Stimulated activated CD4-positive, alpha-beta T cell treated with anti-CD3 and anti-CD28 coated beads, Interleukin-15, amount 100 ng/mL, for 24 hours (primary cell): ENCODE results near the gene CRACR2B.

Experiments used
- DNase-seq: peaks from one replicate; pipeline ENCODE4 v3.0.0-alpha.2; 2020

The CRACR2B gene

DNA sequence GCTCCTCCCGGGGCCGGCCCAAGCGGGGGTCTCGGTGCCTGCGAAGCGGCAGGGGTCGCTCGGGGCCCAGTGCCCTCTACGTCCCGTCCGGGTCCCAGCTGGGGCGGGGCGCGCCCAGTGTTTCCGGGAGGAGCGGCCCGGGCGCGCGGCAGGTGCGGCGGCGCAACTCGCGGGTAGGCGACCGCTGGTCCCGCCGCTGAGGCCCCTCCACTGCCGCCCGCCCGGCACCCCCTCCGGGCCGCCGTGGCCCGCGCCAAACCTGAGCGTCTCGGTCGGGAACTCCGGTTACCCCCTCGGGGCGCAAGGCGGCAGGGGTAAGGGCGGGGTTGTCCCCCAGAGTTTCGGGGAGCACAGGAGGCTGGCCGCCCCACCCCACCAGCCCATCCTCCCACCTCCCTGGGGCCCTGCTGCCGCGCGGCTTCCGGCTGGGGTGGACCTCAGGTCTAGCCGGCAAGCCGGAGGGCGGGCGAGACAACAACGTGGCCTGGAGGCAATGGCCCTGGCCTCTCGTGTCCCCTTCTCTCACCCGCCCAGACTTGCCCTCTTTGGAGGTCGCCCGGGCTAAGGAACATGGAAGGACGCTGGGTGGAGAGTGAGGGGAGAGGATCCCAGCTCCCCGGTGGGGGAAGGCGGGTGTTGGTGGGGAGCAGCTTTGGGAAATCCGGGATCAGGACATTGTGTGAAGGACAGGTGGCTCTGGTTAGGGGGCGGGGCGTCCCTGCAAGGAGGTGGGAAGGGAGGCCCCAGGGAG is 398 bp upstream of the CRACR2B start:
- no peak for DNase-seq

- DNase-seq, result no peak
Observed at GRCh38 chr11:828506-829175, 922 bp downstream of the CRACR2B start.

- no peak for DNase-seq
Observed at GRCh38 chr11:829176-829846, 1.6 kb downstream of the CRACR2B start.

DNA sequence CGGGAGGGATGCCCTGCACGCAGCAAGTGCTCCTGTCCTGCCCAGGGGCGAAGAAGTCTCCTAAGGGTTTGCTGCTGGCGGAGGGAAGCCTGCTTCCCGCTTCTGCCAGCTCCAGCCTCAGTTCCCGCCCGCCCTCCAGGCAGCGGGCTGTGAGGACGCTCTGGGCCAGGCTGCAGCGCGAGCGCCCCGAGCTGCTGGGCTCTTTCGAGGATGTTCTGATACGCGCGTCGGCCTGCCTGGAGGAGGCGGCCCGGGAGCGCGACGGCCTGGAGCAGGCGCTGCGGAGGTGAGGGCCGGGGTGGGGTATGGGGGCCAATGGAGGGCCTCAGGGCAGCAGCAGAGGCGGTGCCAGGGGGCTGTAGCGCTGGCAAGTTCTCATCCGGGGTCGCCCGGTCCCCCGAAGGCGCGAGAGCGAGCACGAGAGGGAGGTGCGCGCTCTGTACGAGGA is 2.2 kb downstream of the CRACR2B start:
- DNase-seq, result no peak

DNA sequence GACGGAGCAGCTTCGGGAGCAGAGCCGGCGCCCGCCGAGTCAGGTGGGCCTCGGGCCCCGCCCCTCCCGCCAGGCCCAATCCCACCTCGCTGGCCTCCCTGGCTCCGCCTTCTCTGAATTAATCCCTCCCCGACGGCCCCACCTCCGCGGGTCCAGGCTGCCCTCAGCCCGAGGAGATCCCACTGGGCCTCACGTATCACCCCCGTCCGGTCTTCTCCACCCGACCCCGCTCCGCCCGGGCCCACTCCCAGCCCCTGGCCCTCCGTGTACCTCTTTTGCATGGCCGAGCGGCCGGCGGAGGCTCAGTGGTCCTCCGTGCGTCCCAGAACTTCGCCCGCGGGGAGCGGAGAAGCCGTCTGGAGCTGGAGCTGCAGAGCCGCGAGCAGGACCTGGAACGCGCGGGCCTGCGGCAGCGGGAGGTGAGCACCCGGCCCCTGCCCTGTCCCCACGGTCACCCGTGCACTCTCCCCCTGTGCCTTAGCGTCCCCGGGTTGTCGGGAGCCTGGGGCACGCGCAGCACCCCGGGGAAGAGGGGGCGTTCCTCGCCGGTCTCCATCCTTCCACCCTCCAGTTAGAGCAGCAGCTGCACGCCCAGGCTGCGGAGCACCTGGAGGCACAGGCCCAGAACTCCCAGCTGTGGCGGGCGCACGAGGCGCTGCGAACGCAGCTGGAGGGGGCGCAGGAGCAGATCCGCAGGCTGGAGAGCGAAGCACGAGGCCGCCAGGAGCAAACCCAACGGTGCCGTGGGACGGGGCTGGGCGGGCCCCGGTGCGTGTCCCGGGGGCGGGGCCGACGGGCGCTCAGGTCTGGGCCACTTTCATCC is 2.8 kb downstream of the CRACR2B start:
- peak; percentile 76 for DNase-seq

DNA sequence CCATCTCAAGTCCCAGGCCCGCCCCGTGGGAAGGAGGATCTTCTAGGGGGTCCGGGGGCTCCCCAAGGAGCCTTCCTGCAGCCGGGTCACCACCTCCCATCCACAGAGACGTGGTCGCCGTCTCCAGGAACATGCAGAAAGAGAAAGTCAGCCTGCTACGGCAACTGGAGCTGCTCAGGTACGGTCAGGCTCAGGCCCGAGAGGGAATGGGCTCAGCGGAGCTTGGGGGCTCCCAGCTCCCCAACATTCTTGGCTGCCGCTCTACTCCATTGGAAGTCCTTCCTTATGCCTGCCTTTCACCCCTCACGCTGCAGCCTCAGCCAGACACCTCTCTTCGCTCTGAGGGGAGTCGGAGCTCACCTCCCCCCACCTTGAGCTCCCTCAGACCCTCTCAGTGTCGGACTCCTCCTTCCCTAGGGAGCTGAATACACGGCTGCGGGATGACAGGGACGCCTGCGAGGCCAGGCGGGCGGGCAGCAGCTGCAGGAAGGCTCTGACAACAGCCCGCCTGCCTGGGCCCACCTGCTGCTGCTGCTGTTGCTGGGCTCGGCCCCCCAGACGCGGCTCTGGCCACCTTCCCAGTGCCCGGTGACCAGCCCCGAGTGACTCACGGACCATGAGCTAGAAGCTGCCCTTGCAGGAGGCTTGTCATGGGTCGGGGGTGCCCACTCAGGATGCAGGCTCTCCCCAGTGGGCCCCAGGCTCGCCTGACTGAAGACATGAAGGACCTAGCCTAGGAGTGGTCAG is 3.6 kb downstream of the CRACR2B start:
- no peak for DNase-seq

DNA sequence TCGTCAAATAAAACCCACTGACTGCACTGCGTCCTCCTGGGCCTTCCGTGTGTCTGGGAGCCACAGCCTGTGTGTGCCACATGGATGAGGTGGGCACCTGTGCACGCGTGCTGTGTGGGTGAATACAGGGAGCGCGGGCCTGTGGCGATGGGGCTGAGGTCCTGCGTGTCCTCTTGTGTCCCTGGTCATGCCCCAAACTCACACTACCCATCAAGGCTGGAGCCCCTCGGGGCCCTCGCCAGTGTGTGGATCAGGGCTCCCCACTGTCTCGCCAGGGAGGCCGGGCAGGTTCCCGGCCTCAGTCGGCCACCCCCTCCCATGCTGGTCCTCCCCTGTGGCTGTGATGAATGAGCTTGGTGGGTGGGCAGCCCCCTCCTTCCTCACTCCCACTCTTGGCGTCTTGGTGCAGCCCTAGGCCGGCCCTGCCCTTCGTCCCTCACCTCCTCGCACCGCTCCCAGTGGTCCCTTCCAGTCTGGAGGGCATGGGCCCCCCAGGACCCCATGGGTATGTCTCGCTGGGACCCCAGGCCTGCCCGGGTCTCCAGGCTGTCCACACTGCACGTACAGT is 4.3 kb downstream of the CRACR2B start:
- no peak for DNase-seq

DNA sequence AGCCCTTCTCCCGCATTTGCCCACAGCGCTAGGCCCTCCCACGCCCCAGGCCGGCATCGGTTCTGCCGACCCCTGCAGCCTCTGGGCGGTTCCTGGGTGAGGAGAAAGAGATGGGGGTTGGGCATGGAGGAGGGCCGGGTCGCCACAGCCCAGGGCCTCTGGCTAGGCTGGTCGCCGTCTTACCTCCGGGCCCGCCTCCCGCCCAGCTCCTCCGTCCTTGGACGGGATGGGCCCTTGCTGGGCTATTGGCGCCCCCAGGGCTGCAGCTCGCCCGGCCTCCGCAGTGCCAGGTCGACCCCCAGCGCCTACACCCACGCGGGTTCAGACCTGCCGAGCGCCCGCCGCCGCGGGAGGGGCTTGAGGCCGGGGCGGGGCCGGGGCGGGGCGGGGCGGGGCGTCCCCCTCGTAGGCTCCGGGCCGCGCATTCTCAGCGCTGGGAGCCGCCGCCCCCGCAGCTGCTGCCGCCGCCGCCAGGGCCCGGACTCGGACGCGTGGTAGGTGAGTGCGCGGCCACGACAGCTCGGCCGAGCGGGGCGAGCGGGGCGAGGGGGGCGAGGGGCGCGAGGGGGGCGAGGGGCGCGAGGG is 4.9 kb downstream of the CRACR2B start, which contains the start of gene CD151:
TSS of gene CD151 (plus strand) at position 424 of the 585 bp plus-strand sequence. CDS start 3,118 bp downstream, outside the sequence.
- peak; percentile 74 for DNase-seq

- peak; percentile 58 for DNase-seq
Observed at GRCh38 chr11:833114-833791, 5.5 kb downstream of the CRACR2B start.

DNA sequence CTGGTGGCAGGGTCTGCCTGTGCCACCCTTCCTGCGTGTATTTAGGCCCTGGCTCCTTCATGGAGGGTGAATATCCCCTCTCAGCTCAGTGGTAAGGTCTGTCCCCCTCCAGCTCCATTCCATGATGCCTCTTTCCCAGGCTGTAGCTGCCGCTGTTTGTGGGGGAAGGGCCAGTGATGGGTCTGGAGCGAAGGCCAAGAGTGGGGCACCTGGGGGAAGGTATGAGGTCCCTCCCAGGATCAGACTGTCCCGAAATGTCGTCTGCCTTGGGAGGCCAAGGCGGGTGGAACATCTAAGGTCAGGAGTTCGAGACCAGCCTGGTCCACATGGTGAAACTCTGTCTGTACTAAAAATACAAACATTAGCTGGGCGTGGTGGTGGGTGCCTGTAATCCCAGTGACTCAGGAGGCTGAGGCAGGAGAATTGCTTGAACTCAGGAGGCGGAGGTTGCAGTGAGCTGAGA is 6.2 kb downstream of the CRACR2B start:
- no peak for DNase-seq

DNA sequence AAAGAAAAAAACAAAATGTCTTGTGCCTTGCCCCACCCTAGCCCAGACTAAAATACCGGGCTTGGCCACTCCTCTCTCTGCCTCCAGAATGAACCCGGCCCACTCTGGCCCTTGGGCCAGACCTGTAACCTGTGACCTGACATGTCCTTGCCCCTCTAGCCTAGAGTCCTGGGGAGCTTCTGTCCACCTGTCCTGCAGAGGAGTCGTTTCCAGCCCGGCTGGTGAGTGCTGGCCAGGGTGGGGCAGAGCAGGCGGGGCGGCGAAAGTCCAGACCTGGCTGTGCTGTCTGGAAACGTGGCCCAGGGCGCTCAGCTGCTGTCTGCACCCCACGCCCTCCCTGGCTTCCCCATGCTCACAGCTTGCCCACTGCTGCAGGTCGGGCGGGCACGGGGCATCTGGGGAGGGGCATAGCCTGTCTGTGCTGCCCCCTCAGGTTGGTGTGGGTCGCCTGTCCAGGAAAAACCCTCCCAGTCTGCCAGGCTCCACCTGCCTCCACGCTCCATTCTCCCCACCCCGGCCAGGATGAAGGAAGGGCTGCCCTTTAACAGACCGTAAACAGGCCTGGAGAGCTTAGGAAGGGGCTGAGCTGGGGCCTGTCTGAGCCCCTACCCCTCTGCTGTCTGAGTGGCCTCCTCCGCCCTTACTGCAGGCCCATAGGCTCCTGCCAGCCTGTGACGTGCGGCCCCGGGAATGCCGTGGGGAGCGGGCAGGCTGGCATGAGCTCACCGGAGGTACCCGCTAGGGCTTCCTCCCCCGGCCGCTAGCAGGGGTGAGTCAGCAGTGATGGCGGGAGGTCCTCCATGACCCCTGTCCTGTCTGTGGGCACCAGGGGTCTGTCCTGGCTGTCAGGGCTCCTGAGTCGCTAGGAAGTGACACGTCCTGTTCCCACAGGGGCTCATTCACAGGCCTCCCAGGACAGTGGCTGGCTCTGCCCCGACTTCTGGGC is 6.9 kb downstream of the CRACR2B start:
- DNase-seq, result no peak

DNA sequence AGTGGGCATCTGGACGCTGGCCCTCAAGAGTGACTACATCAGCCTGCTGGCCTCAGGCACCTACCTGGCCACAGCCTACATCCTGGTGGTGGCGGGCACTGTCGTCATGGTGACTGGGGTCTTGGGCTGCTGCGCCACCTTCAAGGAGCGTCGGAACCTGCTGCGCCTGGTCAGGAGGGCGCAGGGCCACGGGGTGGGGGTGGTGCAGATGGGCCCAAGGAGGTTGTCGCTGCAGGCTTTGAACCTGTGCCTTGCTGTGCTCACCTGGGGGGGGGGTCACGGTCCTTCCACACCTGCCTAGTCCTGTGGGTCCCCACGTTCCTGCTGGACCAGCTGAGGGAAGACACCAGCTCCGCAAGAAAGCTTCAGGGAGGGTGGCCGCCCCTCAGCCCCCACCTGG is 8.6 kb downstream of the CRACR2B start:
- no peak for DNase-seq

DNA sequence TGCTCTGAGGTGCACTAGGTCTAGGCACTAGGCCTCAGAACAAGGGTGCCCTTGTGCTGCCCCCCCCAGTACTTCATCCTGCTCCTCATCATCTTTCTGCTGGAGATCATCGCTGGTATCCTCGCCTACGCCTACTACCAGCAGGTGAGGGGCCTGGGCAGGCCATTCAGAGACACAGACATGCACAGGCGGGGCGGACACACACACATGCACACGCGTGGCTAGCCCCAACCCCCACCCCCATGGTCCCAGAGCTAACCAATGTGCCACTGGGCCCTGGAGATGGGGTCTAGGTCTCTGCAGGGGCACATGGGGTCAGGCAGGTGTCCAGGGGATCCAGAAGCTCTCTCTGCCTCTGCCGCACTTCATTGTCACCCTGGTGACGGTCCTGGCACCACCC is 9.0 kb downstream of the CRACR2B start:
- no peak for DNase-seq

DNA sequence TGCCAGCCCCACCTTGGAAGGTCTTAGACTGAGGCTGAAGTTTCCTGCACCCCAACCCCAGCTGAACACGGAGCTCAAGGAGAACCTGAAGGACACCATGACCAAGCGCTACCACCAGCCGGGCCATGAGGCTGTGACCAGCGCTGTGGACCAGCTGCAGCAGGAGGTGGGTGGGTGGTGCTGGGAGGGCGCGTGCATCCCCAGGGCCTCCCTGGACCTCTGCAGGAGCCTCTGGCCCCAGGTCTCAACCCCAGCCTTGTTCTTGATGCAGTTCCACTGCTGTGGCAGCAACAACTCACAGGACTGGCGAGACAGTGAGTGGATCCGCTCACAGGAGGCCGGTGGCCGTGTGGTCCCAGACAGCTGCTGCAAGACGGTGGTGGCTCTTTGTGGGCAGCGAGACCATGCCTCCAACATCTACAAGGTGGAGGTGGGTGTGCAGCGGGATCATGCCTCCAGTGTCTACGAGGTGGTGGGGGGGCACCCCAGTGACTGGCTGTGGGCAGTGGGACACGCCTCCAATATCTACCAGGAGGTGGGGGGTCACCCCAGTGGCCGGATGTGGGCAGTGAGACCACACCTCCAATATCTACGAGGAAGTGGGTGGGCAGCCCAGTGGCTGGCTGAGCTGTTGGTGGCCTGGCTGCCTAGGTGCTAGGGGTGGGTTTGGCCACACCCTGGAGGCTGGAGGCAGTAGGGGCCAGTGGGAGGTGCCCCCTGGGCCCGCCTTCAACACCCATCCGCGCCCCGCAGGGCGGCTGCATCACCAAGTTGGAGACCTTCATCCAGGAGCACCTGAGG is 9.7 kb downstream of the CRACR2B start:
- DNase-seq, result no peak

DNA sequence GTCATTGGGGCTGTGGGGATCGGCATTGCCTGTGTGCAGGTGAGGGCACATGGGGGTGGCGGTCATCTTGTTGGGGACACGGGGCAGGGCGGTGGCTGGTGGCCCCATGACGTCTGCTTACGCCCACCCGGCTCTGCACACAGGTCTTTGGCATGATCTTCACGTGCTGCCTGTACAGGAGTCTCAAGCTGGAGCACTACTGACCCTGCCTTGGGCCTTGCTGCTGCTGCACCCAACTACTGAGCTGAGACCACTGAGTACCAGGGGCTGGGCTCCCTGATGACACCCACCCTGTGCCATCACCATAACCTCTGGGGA is 10.2 kb downstream of the CRACR2B start:
- DNase-seq, result no peak

DNA sequence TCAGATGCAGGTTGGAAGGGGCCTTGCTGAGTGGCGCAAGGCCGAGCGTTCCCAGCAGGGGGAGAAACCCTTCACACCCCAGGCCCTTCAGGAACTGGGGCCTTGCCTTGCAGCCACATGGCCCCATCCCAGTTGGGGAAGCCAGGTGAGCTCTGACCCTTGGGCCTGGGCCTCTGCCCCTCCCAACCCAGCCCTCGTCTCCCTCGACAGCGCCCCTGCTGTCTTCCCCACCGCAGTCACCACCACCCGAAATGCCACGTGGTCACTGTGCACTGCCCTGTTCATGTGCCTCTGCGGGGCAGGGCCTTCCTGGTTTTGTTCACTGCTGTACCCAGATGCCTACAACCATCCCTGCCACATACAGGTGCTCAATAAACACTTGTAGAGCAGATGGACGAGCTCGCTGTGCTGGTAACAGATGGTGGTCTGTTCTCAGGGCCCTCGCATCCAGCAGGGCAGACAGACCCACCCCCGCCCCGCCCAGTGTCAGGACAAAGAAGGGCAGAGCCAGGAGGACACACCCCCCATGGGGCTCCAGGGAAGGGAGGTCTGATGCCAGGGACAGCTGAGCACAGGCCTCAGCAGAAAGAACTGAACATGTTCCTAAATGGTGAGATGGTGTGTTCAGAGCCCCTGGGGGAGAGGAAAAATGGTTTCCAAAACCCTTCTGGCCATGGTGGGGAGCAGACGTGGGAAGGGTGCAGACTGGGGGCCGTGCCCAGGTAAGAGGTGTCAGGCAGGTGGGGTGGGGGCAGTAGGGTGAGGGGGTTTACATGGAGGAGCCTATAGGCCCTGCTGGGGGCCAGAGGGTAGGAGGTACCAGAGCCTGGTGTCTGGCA is 10.9 kb downstream of the CRACR2B start:
- no peak for DNase-seq

GRCh38 chr11:839280-839623 is 11.5 kb downstream of the CRACR2B start:
- no peak for DNase-seq
